Measurements from ENCODE around the gene C5orf63. TPM values are rescaled to one million over a fixed set of nuclear protein-coding genes. Genes with fewer than 3 reads are reported as not detected.
"Not testable (repeated sequence)": the region's sequence is repeated elsewhere in the genome, so short reads cannot be mapped to it uniquely, and the experiment has no call there.

C5orf63 gene
- polyA plus RNA-seq, 3 donors = 11.6 to 13.3 (median 12.0) TPM

GRCh38 chr5:127076315-127077129 is 3.2 kb upstream of the C5orf63 start:
- peak in 1 of 3 donors; percentile 27 for DNase-seq (ENCODE audit: low read depth in 3 of 3, low spot score in 2 of 3)

GRCh38 chr5:127074466-127074865 is 1.2 kb upstream of the C5orf63 start:
- DNase-seq (ENCODE audit: low read depth in 3 of 3, low spot score in 2 of 3) = no peak

GRCh38 chr5:127070243-127070642 is 3.1 kb downstream of the C5orf63 start:
- no peak for DNase-seq (ENCODE audit: low read depth in 3 of 3, low spot score in 2 of 3)

- DNase-seq (ENCODE audit: low read depth in 3 of 3, low spot score in 2 of 3) = no peak
Observed at GRCh38 chr5:127068493-127069214, 4.6 kb downstream of the C5orf63 start.

- DNase-seq (ENCODE audit: low read depth in 3 of 3, low spot score in 2 of 3) = no peak
Observed at GRCh38 chr5:127066721-127067120, 6.6 kb downstream of the C5orf63 start.

- DNase-seq (ENCODE audit: low read depth in 3 of 3, low spot score in 2 of 3) = no peak
Observed at GRCh38 chr5:127064253-127064840, 9.0 kb downstream of the C5orf63 start.

GRCh38 chr5:127063257-127063913 is 9.9 kb downstream of the C5orf63 start:
- DNase-seq (ENCODE audit: low read depth in 3 of 3, low spot score in 2 of 3) = no peak

GRCh38 chr5:127061956-127062355 is 11.3 kb downstream of the C5orf63 start:
- no peak for DNase-seq (ENCODE audit: low read depth in 3 of 3, low spot score in 2 of 3)

GRCh38 chr5:127061537-127061936 is 11.8 kb downstream of the C5orf63 start:
- no peak for DNase-seq (ENCODE audit: low read depth in 3 of 3, low spot score in 2 of 3)

GRCh38 chr5:127060470-127060985 is 12.8 kb downstream of the C5orf63 start:
- no peak for DNase-seq (ENCODE audit: low read depth in 3 of 3, low spot score in 2 of 3)

GRCh38 chr5:127056896-127057295 is 16.4 kb downstream of the C5orf63 start:
- DNase-seq (ENCODE audit: low read depth in 3 of 3, low spot score in 2 of 3) = no peak

- no peak for DNase-seq (ENCODE audit: low read depth in 3 of 3, low spot score in 2 of 3)
Observed at GRCh38 chr5:127055880-127056653, 17.2 kb downstream of the C5orf63 start.

- not testable (repeated sequence) for DNase-seq (ENCODE audit: low read depth in 3 of 3, low spot score in 2 of 3)
Observed at GRCh38 chr5:127053551-127053950, 19.8 kb downstream of the C5orf63 start.

GRCh38 chr5:127053049-127053448 is 20.3 kb downstream of the C5orf63 start:
- DNase-seq (ENCODE audit: low read depth in 3 of 3, low spot score in 2 of 3) = no peak

GRCh38 chr5:127051591-127051990 is 21.7 kb downstream of the C5orf63 start:
- DNase-seq (ENCODE audit: low read depth in 3 of 3, low spot score in 2 of 3) = no peak

- DNase-seq (ENCODE audit: low read depth in 3 of 3, low spot score in 2 of 3) = no peak
Observed at GRCh38 chr5:127046343-127047072, 26.8 kb downstream of the C5orf63 start.

- no peak for DNase-seq (ENCODE audit: low read depth in 3 of 3, low spot score in 2 of 3)
Observed at GRCh38 chr5:127042593-127042992, 30.7 kb downstream of the C5orf63 start.

- DNase-seq (ENCODE audit: low read depth in 3 of 3, low spot score in 2 of 3) = no peak
Observed at GRCh38 chr5:127041571-127041970, 31.7 kb downstream of the C5orf63 start.

- no peak for DNase-seq (ENCODE audit: low read depth in 3 of 3, low spot score in 2 of 3)
Observed at GRCh38 chr5:127040796-127041520, 32.3 kb downstream of the C5orf63 start.

Data from right renal cortex interstitium (tissue), 3 donors.